Colonic mucosa (tissue), 4 donors: ENCODE data around the gene NOP14. TPM values are rescaled to one million over a fixed set of nuclear protein-coding genes. Genes with fewer than 3 reads are reported as not detected.

Source experiments
- DNase-seq: peaks from one replicate; pipeline ENCODE4 v3.0.0-alpha.2; 2020
- H3K27ac ChIP-seq: fragments of 200-600 bp; one replicate; pipeline ENCODE4 v1.8.0; 2021
- H3K27me3 ChIP-seq: fragments of 200-600 bp; one replicate; pipeline ENCODE4 v1.8.0; 2021
- H3K36me3 ChIP-seq: fragments of 200-600 bp; one replicate; pipeline ENCODE4 v1.8.0; 2021
- H3K4me1 ChIP-seq: fragments of 200-600 bp; one replicate; pipeline ENCODE4 v1.8.0; 2021; ENCODE audit warnings: mild to moderate bottlenecking
- H3K4me3 ChIP-seq: fragments of 200-600 bp; one replicate; pipeline ENCODE4 v1.8.0; 2021
- H3K9ac ChIP-seq, 2 donors: one replicate each; pipeline ENCODE4 v1.7.0; 2013; ENCODE audit warnings: control low read depth in 2 of 2, low read depth in 2 of 2, low read length in 2 of 2
- H3K9me3 ChIP-seq: fragments of 200-600 bp; one replicate; pipeline ENCODE4 v1.8.0; 2021
- intact Hi-C: fragments of 100-400 bp; cut with DNase I; formaldehyde crosslinking; loops from one replicate; pipeline ENCODE4 v1.14.1; 2022
- total RNA-seq, 2 donors: library from RNA; stranded (reverse); fragmentation: NEBNext Ultra II Directional in 1 of 2; extraction: Animal tissue kit (Norgen Biotek cat#: 25700) in 1 of 2; gene quantifications; one replicate each; pipeline ENCODE4 v1.2.1, GENCODE V29; 2021
- TF ChIP-seq, protein P1 (sequence below): fragments of 200-600 bp; IDR thresholded peaks from one replicate; pipeline ENCODE4 v1.8.0; 2022; ENCODE audit warnings: antibody characterized with exemption, mild to moderate bottlenecking
- donor health status: healthy.
- donor health status: DM: no; HTN: no; CAD: no.
- donor health status: DM: no; HTN: no; CAD: no.

The NOP14 gene
- total RNA-seq, result 10 to 100 TPM; 16.5 to 40.4 TPM

DNA sequence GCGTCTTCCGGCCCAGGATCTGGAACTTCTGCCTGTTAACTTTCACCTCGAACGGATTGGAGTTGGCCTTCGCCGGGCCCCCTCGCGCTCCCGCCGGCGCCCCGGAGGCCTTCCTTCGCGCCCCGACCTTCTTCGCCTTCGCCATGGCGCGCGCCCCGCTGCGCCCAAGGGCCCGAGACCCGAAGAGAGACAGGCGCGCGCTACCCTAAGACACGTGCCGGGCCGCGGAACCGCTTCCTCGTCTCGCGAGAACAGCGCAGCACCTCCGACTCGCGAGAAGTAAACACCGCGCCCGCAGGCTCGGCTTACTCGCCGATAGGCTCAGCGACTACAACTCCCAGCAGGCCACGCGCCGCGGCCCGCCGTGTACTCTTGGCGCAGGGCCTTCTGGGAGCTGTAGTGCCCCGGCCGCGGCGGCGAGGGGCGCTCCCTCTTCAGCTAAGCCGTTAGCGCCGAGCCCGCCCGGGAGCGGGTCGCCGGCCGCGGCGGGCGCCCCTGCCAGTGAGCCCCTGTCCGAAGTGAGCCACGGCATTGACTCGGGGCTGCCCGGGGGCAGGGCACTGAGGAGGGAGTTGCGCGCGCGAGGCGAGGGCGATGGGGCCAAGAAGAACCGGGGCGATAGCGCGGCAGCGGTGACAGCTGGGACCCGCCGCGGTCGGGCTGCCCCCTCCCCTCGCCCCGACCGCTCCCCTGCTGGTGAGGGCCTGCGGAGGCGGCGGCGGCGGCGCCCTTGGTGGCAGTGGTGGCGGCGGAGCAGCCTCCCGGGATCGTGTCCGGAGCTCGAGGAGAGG lies at the start of gene NOP14, which contains the start of gene GRK4:
Gene NOP14 (minus strand): TSS at position 232 of the 791 bp plus-strand sequence. CDS start 87 bp downstream, at position 145.
Gene GRK4 (plus strand): TSS at position 397 of the 791 bp plus-strand sequence. CDS start 500 bp downstream, outside the sequence.
- TF ChIP-seq, protein P1, sequence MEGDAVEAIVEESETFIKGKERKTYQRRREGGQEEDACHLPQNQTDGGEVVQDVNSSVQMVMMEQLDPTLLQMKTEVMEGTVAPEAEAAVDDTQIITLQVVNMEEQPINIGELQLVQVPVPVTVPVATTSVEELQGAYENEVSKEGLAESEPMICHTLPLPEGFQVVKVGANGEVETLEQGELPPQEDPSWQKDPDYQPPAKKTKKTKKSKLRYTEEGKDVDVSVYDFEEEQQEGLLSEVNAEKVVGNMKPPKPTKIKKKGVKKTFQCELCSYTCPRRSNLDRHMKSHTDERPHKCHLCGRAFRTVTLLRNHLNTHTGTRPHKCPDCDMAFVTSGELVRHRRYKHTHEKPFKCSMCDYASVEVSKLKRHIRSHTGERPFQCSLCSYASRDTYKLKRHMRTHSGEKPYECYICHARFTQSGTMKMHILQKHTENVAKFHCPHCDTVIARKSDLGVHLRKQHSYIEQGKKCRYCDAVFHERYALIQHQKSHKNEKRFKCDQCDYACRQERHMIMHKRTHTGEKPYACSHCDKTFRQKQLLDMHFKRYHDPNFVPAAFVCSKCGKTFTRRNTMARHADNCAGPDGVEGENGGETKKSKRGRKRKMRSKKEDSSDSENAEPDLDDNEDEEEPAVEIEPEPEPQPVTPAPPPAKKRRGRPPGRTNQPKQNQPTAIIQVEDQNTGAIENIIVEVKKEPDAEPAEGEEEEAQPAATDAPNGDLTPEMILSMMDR, result no peak
- peaks cover 7% of the 10 kb centered on the region for H3K4me1 ChIP-seq
- H3K27ac ChIP-seq, result peak within 1 kb of the TSS; percentile 75
- peak within 1 kb of the TSS; percentile 81 to 91 for H3K9ac ChIP-seq
- intact Hi-C loops, result no loop called here
- peak; percentile 98 for DNase-seq
- no peaks in the 10 kb centered on the region for H3K27me3 ChIP-seq
- H3K36me3 ChIP-seq, result no peaks in the 10 kb centered on the region
- no peaks in the 10 kb centered on the region for H3K9me3 ChIP-seq
- H3K4me3 ChIP-seq, result peak within 1 kb of the TSS; percentile 91

DNA sequence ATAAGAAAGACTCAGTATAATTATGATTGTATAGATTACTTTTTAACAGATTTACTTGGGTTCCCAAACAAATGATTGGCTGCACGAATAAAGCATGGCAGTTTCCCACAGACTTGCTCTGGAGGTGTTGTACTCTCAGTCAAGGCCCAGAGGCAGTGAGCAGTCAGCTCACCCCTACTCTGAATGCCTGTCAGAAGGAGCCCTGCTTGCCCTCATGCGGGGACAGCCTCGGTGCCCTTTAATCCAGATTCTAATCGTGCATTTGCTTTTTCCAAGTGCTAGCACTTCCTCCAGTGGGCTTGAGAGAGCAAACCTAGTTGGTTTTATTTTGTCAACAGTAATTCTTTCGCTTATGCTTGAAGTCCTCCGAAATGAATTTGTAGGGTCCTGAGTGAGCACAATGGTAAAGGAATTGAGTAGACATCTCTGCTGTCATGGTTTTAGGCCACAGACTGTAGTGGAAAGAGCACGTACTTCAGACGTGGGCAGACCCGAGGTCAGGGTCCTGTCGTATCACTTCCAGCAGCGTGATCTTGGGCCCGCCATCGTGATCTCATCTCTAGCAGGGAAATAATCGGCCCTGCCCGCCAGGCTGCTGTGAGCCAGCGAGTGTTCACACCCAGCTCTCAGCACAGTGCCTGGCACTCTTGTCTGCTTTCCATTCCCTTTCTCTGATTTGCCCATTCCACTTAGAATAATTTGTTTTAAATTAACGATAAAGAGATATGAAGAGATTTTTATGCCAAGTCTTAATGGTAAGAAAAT lies 48.4 kb upstream of the NOP14 start:
- no peak for DNase-seq
- no peak overlapping the region for H3K27ac ChIP-seq
- no peak overlapping the region for H3K4me3 ChIP-seq
- H3K36me3 ChIP-seq, result no peaks in the 10 kb centered on the region
- H3K4me1 ChIP-seq, result no peaks in the 10 kb centered on the region
- no peaks in the 10 kb centered on the region for H3K9me3 ChIP-seq
- TF ChIP-seq, protein P1, result no peak
- no peak overlapping the region for H3K9ac ChIP-seq
- H3K27me3 ChIP-seq, result no peaks in the 10 kb centered on the region
- intact Hi-C loops, result no loop called here

DNA sequence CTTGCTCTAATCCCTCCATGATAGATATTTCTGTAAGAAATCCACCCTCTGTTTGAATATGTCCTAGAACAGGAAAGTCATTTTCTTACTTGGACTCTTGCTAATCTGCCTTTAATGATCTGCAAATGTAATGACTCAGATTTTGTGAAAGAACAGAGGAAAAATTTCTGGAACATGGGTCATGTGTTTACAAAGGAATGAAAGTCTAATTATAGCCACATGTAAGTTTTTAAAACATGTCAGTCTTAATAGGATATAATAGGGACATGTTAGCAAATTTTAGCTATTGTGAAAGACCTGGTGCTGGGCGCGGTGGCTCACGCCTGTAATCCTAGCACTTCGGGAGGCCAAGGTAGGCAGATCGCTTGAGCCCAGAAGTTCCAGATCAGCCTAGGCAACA lies 47.8 kb upstream of the NOP14 start:
- no peak overlapping the region for H3K4me3 ChIP-seq
- DNase-seq, result no peak
- TF ChIP-seq, protein P1, result no peak
- intact Hi-C loops, result no loop called here
- H3K27me3 ChIP-seq, result no peaks in the 10 kb centered on the region
- no peak overlapping the region for H3K9ac ChIP-seq
- no peak overlapping the region for H3K27ac ChIP-seq
- H3K4me1 ChIP-seq, result no peaks in the 10 kb centered on the region
- H3K36me3 ChIP-seq, result no peaks in the 10 kb centered on the region
- no peaks in the 10 kb centered on the region for H3K9me3 ChIP-seq

DNA sequence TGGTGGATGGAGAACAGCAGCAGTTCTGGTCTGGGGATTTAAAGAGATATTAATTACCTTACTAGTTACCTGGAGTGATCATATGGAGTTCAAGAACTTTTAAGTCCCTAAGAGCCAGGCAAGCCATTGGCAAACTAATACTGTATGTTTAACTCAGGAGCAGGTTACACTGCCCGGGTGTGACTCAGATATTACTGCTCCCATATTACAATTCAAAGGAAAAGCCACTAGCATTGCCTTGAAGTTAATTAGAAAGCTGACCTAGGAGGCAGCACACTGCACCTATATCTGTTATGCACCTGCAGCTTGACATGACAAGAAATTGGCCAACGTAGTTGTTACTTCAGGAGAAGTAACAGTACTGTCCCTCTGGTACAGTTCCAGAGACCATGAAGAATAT lies 47.4 kb upstream of the NOP14 start:
- H3K36me3 ChIP-seq, result no peaks in the 10 kb centered on the region
- no peak overlapping the region for H3K27ac ChIP-seq
- intact Hi-C loops, result no loop called here
- no peaks in the 10 kb centered on the region for H3K4me1 ChIP-seq
- TF ChIP-seq, protein P1, result no peak
- no peaks in the 10 kb centered on the region for H3K9me3 ChIP-seq
- no peak overlapping the region for H3K4me3 ChIP-seq
- no peak overlapping the region for H3K9ac ChIP-seq
- DNase-seq, result no peak
- H3K27me3 ChIP-seq, result no peaks in the 10 kb centered on the region

DNA sequence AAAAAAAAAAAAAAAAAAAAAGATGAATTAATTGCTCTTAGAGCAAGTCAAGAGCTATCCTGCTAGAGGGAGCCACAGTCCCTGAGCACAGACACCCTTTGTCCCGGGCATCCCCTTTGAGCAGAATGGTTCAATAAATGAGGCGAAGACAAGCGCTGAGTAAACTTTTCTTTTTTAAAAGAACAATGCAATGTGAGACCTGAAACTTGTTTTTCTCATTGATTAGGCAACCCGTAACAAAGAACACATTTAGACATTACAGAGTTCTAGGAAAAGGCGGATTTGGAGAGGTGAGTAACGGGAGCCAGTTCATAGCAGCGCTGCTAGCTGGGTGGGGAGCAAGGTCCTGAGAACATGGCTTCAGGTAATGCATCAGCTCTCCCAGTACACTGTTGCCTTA lies 46.2 kb upstream of the NOP14 start:
- DNase-seq, result no peak
- H3K9ac ChIP-seq, result no peak overlapping the region
- intact Hi-C loops, result no loop called here
- H3K4me3 ChIP-seq, result no peak overlapping the region
- no peaks in the 10 kb centered on the region for H3K9me3 ChIP-seq
- no peak overlapping the region for H3K27ac ChIP-seq
- H3K27me3 ChIP-seq, result no peaks in the 10 kb centered on the region
- H3K36me3 ChIP-seq, result no peaks in the 10 kb centered on the region
- no peaks in the 10 kb centered on the region for H3K4me1 ChIP-seq
- TF ChIP-seq, protein P1, result no peak
